SHP77 (cell line): Measurements from ENCODE around the gene SLC2A2.
"Not testable (repeated sequence)": the region's sequence is repeated elsewhere in the genome, so short reads cannot be mapped to it uniquely, and the experiment has no call there.

Source experiments
- DNase-seq, 2 experiments: peaks; one replicate each; lab custom pipeline; 2025; lab: John Stamatoyannopoulos, UW

Gene SLC2A2

DNA sequence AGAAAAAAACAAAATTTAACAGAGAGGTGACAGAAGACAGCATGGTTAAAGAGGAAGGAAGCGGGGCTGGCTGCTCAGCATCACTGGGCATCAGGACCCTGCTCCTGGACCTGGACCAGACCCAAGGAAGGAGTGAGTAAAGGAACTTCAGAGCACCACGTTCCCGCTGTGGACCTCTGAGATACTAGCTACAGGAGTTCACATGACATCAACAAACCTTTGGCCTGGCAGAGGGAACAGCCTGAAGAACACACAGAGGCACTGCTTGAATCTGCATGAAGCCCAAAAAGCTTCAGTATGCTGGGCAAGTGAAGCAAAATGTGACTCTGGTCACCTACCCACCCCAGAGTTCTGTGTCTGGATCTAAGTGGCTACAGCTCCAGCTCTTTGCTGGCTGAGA lies 38.1 kb downstream of the SLC2A2 start:
- DNase-seq = no peak

DNA sequence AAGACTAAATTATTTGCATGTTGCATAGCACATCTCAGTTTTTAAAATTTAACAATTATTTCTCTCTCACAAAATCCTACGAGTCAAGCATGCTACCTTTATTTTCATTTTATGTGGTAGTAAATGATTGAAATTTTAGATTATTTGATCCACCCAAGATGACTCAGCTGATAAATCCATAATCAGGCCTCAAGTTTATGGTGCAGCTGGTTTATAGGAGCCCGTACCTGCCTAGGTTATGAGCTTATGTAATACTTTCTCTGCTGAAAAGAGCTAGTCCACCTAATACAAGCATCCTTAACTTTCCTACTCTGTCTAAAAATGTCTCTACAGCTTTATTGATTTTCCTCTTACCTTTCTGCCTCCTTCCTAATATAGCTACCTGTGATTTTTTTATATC lies 41.2 kb downstream of the SLC2A2 start:
- no peak for DNase-seq

DNA sequence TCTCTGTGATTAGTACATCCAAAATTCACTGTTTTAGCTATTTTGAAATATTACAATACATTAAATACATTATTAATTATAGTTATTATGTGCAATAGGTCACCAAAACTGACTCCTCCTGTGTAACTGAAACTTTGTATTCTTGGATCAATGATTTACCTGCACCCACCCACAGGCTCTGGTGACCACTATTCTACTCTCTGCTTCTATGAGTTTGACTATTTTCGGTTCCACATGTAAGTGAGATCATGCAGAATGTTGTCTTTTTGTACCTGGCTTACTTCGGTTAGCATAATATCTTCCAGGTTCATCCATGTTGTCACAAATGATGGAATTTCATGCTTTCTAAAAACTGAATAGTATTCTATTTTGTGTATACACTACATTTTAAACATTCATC lies 43.8 kb downstream of the SLC2A2 start:
- no peak for DNase-seq

DNA sequence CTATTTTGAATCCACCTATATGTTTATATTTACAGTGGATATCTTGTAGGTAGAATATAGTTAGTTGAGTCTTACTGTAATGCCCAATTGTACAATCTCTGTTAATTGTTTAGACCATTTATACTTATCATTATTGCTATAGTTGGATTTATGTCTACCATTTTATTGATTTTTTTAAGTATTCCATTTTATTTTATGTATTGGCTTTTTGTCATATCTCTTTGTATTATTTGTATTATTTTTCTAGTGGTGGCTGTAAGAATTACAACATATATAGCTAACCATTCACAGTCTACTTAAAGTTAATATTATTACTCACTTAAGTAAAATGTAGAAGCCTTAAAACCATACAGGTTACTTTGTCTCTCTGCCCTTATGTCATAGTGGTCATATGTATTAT lies 46.1 kb downstream of the SLC2A2 start:
- no peak for DNase-seq

DNA sequence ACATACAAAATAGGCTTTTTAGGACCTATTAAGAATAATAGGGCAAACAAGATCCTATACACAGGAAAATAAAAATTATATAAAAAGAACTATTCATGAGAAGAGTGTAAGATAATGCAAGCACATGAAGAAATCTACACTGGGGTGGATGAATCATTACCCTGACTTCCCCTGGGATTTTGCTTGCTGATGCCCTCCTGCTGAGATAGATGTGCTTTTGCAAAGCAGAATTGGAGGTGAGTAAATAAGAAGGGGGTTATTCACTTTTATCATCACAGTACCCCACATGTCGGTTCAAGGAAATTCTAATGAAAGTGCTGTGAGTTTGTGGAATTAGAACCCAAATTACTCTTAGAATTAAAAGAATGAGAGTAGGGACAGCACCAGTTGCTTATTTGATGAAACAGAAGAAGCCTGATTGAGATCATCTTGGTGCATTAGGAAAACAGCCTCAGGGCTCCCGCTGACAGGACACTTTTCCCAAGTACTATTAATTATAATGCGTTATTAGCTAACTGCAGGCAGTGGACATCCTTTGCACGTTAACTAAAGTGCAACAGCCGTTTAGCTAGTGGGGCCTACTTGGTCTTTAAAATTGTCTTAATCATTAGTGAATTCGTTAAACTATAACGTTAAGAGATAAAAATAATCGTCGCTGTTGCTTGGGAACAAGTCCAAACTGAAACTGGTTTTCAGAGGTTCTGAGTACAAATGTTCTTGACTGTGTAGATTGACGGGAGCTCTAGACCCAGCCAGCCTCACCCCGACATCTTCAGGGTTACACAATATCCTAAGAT lies 48.4 kb downstream of the SLC2A2 start:
- DNase-seq = no peak

DNA sequence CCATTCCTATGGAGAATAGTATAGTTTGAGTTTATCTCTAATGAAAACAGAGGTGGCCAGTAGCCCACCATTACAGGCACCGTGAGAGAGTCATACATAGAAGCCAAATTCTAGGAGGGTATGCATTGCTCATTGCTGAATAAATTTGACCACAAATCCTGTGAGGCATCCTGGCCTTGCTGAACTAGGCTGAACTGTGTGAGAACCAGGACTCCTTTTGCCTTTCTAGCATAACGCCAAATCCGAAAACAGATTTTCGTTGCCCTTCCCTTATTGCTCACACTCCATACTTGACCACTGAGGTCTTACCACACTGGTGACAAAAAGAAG lies 50.4 kb downstream of the SLC2A2 start:
- no peak for DNase-seq

DNA sequence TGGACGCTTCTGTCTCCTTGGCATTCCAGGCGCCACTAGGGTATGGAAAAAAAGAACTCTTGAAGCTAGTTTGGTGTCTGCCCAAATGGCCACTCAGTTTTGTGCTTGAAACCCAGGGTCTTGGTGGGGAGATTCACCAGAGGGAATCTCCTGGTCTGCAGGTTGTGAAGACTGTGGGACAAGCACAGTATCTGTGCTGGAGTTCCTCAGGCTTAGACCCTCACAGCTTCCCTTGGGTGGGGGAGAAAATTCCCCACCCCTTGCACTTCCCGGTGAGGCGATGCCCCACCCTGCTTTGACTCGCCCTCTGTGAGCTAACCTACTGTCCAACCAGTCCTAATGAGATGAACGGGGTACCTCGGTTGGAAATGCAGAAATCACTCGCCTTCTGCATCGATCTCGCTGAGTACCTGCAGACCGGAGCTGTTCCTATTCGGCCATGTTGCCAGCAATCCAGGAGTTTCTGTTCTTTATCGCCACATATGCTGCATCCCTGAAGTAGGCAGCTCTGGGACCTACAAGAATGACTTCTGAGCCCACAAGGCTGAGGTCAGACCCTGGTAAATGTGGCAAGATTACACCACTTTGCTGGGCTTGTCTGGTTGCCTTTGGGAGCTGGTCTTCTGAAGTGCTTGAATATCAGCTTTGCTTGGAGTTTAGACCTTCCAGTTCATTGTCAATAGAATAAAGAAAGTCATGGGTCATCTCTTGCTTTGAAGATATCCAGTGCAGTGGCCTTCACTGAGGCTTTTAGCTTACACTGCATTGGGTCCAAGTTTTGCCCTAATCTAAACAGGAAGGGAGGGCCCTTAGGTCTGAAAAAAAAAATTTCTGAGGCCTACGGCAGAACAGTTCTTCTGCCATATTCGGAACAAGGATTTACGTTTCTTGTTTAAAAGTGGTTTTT lies 51.0 kb downstream of the SLC2A2 start:
- no peak for DNase-seq

DNA sequence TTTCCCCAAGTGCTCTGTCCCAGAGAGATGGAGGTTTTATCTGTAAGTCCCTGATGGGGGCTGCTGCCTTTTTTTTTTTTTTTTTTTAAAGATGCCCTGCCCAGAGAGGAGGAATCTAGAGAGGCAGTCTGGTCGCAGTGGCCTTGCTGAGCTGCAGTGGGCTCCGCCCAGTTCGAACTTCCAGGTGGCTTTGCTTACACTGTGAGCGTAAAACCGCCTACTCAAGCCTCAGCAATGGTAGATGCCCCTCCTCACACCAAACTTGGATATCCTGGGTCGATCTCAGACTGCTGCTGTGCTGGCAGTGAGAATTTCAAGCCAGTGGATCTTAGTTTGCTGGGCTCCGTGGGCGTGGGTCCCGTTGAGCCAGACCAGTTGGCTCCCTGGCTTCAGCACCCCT lies 51.6 kb downstream of the SLC2A2 start:
- no peak for DNase-seq

DNA sequence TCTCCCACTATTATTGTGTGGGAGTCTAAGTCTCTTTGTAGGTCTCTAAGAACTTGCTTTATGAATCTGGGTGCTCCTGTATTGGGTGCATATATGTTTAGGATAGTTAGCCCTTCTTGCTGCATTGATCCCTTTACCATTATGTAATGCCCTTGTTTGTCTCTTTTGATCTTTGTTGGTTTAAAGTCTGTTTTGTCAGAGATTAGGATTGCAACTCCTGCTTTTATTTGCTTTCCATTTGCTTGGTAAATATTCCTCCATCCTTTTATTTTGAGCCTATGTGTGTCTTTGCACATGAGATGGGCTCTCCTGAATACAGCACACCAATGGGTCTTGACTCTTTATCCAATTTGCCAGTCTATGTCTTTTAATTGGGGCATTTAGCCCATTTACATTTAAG lies 53.6 kb downstream of the SLC2A2 start:
- not testable (repeated sequence) for DNase-seq

DNA sequence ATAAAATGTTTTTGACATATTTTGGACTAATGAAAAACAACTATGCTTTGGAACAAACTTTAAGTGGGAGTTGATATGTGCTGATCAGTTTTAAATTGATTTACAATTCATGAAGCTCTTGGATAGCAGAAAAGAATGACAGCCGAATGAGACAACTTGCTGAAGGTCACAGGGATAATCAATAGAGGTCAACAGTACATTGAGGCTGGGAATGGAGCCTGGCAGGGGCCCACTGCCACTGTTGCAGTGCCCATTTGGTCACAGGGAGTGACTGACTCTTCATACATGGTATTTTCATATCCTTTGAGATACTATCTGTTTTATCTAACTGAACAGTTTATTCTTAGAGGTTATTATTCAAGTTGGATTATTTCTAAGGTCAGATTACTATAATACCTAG lies 59.4 kb downstream of the SLC2A2 start:
- DNase-seq = no peak

DNA sequence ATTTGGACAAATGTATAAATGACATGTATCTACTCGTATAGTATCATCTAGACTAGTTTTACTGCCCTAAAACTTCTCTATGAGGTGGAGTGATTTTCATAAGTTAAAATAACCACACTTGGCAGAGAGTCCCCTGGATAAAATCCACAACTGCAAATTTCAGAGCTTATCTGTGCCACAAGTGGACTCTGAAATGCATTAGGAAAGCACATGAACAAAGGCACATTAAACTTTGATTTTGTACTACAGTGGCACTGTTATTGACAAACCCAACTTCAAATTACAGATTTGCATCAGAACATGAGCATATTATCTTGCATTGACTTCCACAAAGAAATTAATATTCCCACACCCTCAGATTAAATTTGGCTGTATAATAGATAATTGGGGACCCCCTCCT lies 60.0 kb downstream of the SLC2A2 start:
- DNase-seq = no peak

DNA sequence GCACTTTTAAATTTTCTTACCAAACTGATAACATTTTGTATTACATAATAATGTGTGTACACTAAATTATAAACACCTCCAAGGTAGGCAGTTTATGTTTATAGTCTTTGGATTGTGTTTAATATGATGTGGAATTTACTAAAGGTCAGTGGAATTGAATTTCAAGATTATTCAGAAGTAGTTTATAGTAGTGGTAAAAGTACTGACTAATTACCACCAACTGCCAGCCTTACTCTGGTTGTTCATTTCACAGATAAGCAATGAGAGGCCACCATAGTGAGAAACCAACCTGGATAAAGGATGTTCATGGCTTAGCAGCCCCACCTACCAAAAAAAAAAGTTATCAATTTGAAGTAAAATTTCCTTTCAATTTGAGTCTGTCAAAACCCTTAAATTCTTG lies 64.1 kb downstream of the SLC2A2 start:
- DNase-seq = no peak

DNA sequence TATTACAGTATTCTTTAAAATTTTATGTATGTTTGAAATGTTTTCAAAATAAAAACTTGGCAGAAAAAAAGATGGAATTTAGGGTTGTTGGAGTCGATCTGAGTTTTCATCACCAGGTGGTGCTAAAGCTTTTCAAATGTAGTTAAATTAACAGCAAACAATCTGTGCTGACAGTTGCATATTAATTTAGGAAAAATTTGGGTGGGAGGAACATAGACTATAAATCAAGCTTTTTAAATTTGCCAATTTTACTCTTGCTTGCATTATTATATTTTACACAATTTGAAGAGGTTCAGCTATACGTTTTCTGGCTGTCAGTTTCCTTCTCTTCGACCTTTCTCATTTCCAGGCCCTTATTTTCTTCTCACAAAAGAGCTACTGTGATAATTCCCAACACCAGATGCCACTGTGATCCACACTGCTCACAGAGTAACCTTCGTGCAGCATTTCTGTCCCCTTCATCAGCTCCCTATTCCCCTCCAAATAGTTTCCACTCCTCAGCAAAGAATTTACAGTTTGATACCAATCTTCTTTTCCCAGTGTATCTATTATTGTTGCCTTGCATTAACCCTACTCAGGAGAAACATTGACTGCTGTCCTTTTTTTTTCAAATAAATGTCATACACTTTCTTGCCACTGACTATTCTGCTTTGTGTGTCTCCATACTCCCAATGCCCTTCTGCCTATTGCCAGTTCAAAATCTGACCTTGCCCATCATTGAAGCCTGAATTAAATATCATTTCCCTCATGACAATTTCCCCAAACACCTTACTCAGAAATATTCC lies 64.7 kb downstream of the SLC2A2 start:
- DNase-seq = no peak

DNA sequence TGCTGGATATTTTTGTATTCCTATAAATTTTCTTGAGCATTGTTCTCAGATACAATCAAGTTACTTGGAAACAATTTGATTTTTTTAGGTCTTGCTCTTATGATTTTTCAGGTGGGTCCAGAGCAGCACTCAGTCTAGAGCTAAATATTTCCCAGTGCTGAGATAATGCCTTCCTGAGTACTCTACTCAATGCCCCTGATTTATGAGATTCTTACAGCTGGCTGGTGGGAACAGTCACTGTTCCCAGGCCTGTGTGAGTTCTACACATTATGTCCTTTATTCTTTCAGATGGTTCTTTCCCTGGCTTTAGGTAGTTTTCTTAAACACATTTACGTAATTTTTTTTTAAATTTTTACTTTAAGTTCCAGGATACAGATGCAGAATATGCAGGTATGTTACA lies 67.1 kb downstream of the SLC2A2 start:
- no peak for DNase-seq

DNA sequence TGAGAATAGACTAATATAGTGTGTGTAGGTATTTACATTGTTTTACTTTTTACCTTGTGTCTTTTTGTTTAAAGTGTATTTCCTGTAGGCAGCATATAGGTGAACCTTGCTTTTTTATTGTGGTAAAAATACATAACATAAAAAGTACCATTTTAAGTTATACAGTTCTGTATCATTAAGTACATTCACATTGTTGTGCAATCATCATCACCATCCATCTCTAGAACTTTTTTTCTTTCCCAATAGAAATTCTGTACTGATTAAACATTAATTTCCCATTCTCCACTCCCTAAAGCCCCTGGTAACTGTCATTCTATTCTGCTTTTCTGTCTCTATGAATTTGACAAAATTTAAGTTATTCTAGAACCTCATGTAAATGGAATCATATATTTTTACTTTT lies 69.9 kb downstream of the SLC2A2 start:
- DNase-seq = no peak

DNA sequence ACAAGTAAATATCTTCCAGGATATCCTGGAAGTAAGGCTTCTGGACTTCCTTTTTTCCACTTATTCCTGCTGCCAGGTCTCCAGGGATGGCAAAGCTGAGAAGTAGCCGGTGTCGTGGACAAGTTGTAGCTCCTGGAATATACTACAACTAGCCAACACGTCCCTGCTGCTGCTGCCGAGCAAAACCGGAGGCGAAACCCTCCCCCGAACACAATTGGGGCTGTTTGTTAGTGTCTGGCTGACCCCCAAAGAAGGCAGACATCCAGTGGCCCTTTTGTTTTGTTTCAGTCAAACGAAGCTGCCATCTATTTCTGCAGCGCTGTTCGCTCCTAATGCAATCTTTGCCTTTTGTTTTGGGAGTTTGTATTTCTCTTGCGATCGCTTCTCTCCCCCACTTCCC lies 72.8 kb downstream of the SLC2A2 start:
- no peak for DNase-seq

DNA sequence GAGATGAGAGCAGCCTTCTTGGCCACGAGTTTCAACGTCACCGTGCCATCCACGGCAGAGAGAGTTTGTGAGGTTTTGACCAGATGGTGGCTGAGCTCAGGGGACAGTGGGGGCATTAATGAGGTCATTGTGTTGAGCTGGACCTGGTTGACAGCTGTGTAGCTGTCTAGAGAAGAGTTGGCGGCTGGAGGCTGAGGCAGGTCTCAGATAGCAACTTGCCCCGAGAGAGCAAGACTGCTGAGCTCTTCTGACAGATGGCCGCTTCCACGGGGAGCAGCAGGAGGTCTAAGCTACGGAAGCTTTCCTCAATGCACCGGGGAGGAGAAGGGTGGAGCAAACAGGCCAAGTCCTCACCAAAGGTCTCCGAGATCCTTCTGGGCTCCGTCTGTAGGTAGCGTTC lies 73.3 kb downstream of the SLC2A2 start:
- no peak for DNase-seq

DNA sequence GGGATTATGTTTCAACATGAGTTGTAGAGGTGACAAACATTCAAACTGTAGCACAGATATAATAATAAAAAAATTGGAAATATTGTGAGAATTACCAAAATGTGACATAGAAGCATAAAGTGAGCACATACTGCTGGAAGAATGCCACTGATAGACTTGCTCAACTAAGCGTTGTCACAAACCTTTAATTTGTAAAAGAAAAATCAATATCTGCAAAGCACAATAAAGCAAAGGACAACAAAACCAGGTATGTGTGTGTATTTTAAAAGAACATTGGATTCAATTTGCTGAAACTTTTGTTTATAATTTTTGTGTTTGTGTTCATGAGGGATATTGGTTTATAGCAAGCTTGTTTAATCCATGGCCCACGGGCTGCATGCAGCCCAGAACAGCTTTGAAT lies 77.3 kb downstream of the SLC2A2 start:
- no peak for DNase-seq

DNA sequence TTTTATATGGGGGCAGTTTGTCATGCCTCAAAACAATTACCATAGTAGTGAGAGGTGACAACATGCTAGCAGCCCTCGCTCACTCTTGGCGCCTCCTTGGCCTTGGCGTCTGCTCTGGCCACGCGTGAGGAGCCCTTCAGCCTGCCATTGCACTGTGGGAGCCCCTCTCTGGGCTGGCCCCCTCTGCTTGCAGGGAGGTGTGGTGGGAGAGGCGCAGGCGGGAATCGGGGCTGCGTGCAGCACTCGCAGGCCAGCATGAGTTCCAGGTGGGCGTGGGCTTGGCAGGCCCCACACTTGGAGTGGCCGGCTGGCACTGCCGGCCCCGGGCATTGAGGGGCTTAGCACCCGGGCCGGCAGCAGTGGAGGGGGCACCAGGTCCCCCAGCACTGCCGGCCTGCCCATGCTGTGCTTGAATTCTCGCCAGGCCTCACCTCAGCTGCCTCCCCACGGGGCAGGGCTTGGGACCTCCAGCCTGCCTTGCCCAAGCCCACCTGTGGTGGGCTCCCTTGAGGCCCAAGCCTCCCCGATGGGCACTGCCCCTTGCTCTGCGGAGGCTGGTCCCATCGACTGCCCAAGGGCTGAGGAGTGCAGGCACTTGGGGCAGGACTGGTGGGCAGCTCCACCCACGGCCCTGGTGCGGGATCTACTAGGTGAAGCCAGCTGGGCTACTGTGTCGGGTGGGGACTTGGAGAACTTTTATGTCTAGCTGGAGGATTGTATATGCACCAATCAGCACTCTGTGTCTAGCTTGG lies 79.3 kb downstream of the SLC2A2 start:
- DNase-seq = no peak
